Measurements from ENCODE around the gene NCAM2.

- TF ChIP-seq CTCF (IDR thresholded peaks at IDR 0.05; ENCODE audit: low read length) (no peak), EZH2 (IDR thresholded peaks at IDR 0.05; ENCODE audit: borderline replicate concordance, low read length) (no peak)
Observed at GRCh38 chr21:21434944-21435343, 436.7 kb downstream of the NCAM2 start.

Measured in OCI-LY1 (cell line).